GM21423 (cell line): ENCODE results near the gene CCNB2.
A peak's percentile ranks its signal among the peaks of the same experiment; 100 is the strongest.
"Not testable (repeated sequence)": the region's sequence is repeated elsewhere in the genome, so short reads cannot be mapped to it uniquely, and the experiment has no call there.

Source experiments
- ATAC-seq: cut with Tn5 transposase; IDR thresholded peaks from one replicate; pipeline ENCODE4 v1.9.1; 2021; ENCODE audit warnings: mild to moderate bottlenecking, moderate library complexity; ENCODE audit not compliant: unreplicated experiment

Gene CCNB2

GRCh38 chr15:59104912-59105732 is at the start of gene CCNB2:
CCNB2 (plus strand) TSS chr15:59105146; CDS start chr15:59105269, 123 bp downstream.
- ATAC-seq, result peak; percentile 98

GRCh38 chr15:59059076-59059597 is 45.8 kb upstream of the CCNB2 start:
- no peak for ATAC-seq

GRCh38 chr15:59060348-59060747 is 44.6 kb upstream of the CCNB2 start:
- ATAC-seq, result no peak

GRCh38 chr15:59063042-59063441 is 41.9 kb upstream of the CCNB2 start:
- ATAC-seq, result no peak

GRCh38 chr15:59069430-59069829 is 35.5 kb upstream of the CCNB2 start:
- ATAC-seq, result no peak

- no peak for ATAC-seq
Observed at GRCh38 chr15:59074607-59075006, 30.3 kb upstream of the CCNB2 start.

GRCh38 chr15:59087731-59088130 is 17.2 kb upstream of the CCNB2 start:
- ATAC-seq, result no peak

GRCh38 chr15:59094077-59094476 is 10.9 kb upstream of the CCNB2 start:
- ATAC-seq, result no peak

- ATAC-seq, result no peak
Observed at GRCh38 chr15:59096429-59096828, 8.5 kb upstream of the CCNB2 start.

- no peak for ATAC-seq
Observed at GRCh38 chr15:59099162-59099685, 5.7 kb upstream of the CCNB2 start.

GRCh38 chr15:59104602-59104911 is 389 bp upstream of the CCNB2 start:
- peak; percentile 20 for ATAC-seq

GRCh38 chr15:59105854-59106253 is 908 bp downstream of the CCNB2 start:
- no peak for ATAC-seq

GRCh38 chr15:59111251-59111650 is 6.3 kb downstream of the CCNB2 start:
- ATAC-seq, result no peak

GRCh38 chr15:59115047-59115446 is 10.1 kb downstream of the CCNB2 start:
- no peak for ATAC-seq

- ATAC-seq, result no peak
Observed at GRCh38 chr15:59116141-59116540, 11.2 kb downstream of the CCNB2 start.

GRCh38 chr15:59116771-59117170 is 11.8 kb downstream of the CCNB2 start:
- no peak for ATAC-seq

GRCh38 chr15:59119625-59120024 is 14.7 kb downstream of the CCNB2 start:
- no peak for ATAC-seq

GRCh38 chr15:59120937-59121336 is 16.0 kb downstream of the CCNB2 start:
- no peak for ATAC-seq

- no peak for ATAC-seq
Observed at GRCh38 chr15:59124261-59124660, 19.3 kb downstream of the CCNB2 start.

GRCh38 chr15:59125683-59126082 is 20.7 kb downstream of the CCNB2 start:
- not testable (repeated sequence) for ATAC-seq

- not testable (repeated sequence) for ATAC-seq
Observed at GRCh38 chr15:59127255-59127654, 22.3 kb downstream of the CCNB2 start.

- ATAC-seq, result no peak
Observed at GRCh38 chr15:59131456-59131855, 26.5 kb downstream of the CCNB2 start.
